HEK293 (cell line): ENCODE measurements around the gene CRIM1.

Experiments
- BCL11A ChIP-seq: fragments of 450-650 bp; formaldehyde crosslinking; IDR thresholded peaks from 2 replicates; pipeline ENCODE4 v1.5.1; 2016; ENCODE audit warnings: low read depth, missing biosample characterization, missing genetic modification characterization
- TSHZ1 ChIP-seq: fragments of 450-650 bp; formaldehyde crosslinking; IDR thresholded peaks from 2 replicates; pipeline ENCODE4 v1.5.1; 2016; ENCODE audit warnings: missing biosample characterization, missing genetic modification characterization, borderline replicate concordance
- ZNF169 ChIP-seq: fragments of 450-650 bp; formaldehyde crosslinking; IDR thresholded peaks from 2 replicates; pipeline ENCODE4 v1.5.1; 2016; ENCODE audit warnings: missing biosample characterization, missing genetic modification characterization
- TF ChIP-seq, protein P1 (sequence below): fragments of 450-650 bp; formaldehyde crosslinking; IDR thresholded peaks from 2 replicates; pipeline ENCODE4 v1.5.1; 2016; ENCODE audit warnings: missing biosample characterization, missing genetic modification characterization

GRCh38 chr2:36569267-36569856 lies 213.8 kb downstream of the CRIM1 start:
- TF ChIP-seq, protein P1, sequence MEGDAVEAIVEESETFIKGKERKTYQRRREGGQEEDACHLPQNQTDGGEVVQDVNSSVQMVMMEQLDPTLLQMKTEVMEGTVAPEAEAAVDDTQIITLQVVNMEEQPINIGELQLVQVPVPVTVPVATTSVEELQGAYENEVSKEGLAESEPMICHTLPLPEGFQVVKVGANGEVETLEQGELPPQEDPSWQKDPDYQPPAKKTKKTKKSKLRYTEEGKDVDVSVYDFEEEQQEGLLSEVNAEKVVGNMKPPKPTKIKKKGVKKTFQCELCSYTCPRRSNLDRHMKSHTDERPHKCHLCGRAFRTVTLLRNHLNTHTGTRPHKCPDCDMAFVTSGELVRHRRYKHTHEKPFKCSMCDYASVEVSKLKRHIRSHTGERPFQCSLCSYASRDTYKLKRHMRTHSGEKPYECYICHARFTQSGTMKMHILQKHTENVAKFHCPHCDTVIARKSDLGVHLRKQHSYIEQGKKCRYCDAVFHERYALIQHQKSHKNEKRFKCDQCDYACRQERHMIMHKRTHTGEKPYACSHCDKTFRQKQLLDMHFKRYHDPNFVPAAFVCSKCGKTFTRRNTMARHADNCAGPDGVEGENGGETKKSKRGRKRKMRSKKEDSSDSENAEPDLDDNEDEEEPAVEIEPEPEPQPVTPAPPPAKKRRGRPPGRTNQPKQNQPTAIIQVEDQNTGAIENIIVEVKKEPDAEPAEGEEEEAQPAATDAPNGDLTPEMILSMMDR, result no peak
- TF ChIP-seq ZNF169 (tag by site-specific recombination), result no peak
- no peak for TF ChIP-seq BCL11A
- TF ChIP-seq TSHZ1 (tag by site-specific recombination), result no peak
